ENCODE data around the gene GTF2H4. TPM values are rescaled to one million over a fixed set of nuclear protein-coding genes. Genes with fewer than 3 reads are reported as not detected.

The GTF2H4 gene
- total RNA-seq, 1 donor from 2014 or later, result 27.7 TPM

- no peak for TF ChIP-seq CTCF (IDR thresholded peaks at IDR 0.05; ENCODE audit: insufficient read depth, low read length, poor library complexity, severe bottlenecking)
- peaks cover 6% of the 10 kb centered on the region for H3K36me3 ChIP-seq (ENCODE audit: control insufficient read depth, insufficient read depth, low read length)
- H3K4me3 ChIP-seq (ENCODE audit: low read depth, low read length), result no peak overlapping the region
- no peak for DNase-seq (ENCODE audit: low read depth)
- no peaks in the 10 kb centered on the region for H3K27me3 ChIP-seq (ENCODE audit: control insufficient read depth, insufficient read depth, low read length)
These were observed 14.3 kb upstream of the GTF2H4 start for GRCh38 chr6:30893666-30894065.

GRCh38 chr6:30894381-30894780 is 13.6 kb upstream of the GTF2H4 start:
- no peaks in the 10 kb centered on the region for H3K27me3 ChIP-seq (ENCODE audit: control insufficient read depth, insufficient read depth, low read length)
- no peak for TF ChIP-seq CTCF (IDR thresholded peaks at IDR 0.05; ENCODE audit: insufficient read depth, low read length, poor library complexity, severe bottlenecking)
- no peak for DNase-seq (ENCODE audit: low read depth)
- peaks cover 10% of the 10 kb centered on the region for H3K36me3 ChIP-seq (ENCODE audit: control insufficient read depth, insufficient read depth, low read length)
- H3K4me3 ChIP-seq (ENCODE audit: low read depth, low read length), result no peak overlapping the region

GRCh38 chr6:30894935-30895334 is 13.1 kb upstream of the GTF2H4 start:
- H3K36me3 ChIP-seq (ENCODE audit: control insufficient read depth, insufficient read depth, low read length), result peaks cover 10% of the 10 kb centered on the region
- TF ChIP-seq CTCF (IDR thresholded peaks at IDR 0.05; ENCODE audit: insufficient read depth, low read length, poor library complexity, severe bottlenecking), result no peak

GRCh38 chr6:30895343-30895742 is 12.7 kb upstream of the GTF2H4 start:
- TF ChIP-seq CTCF (IDR thresholded peaks at IDR 0.05; ENCODE audit: insufficient read depth, low read length, poor library complexity, severe bottlenecking), result no peak
- H3K4me3 ChIP-seq (ENCODE audit: low read depth, low read length), result no peak overlapping the region
- no peak for DNase-seq (ENCODE audit: low read depth)
- H3K36me3 ChIP-seq (ENCODE audit: control insufficient read depth, insufficient read depth, low read length), result peaks cover 10% of the 10 kb centered on the region
- no peaks in the 10 kb centered on the region for H3K27me3 ChIP-seq (ENCODE audit: control insufficient read depth, insufficient read depth, low read length)

More at GRCh38 chr6:30894935-30895334, 13.1 kb upstream of the GTF2H4 start:
- no peak for DNase-seq (ENCODE audit: low read depth)
- no peak overlapping the region for H3K4me3 ChIP-seq (ENCODE audit: low read depth, low read length)
- no peaks in the 10 kb centered on the region for H3K27me3 ChIP-seq (ENCODE audit: control insufficient read depth, insufficient read depth, low read length)

- no peak overlapping the region for H3K4me3 ChIP-seq (ENCODE audit: low read depth, low read length)
- DNase-seq (ENCODE audit: low read depth), result no peak
- H3K36me3 ChIP-seq (ENCODE audit: control insufficient read depth, insufficient read depth, low read length), result peaks cover 7% of the 10 kb centered on the region
- H3K27me3 ChIP-seq (ENCODE audit: control insufficient read depth, insufficient read depth, low read length), result no peaks in the 10 kb centered on the region
- TF ChIP-seq CTCF (IDR thresholded peaks at IDR 0.05; ENCODE audit: insufficient read depth, low read length, poor library complexity, severe bottlenecking), result no peak
These were observed 11.5 kb upstream of the GTF2H4 start for GRCh38 chr6:30896541-30896940.

- no peaks in the 10 kb centered on the region for H3K27me3 ChIP-seq (ENCODE audit: control insufficient read depth, insufficient read depth, low read length)
- peaks cover 6% of the 10 kb centered on the region for H3K36me3 ChIP-seq (ENCODE audit: control insufficient read depth, insufficient read depth, low read length)
- TF ChIP-seq CTCF (IDR thresholded peaks at IDR 0.05; ENCODE audit: insufficient read depth, low read length, poor library complexity, severe bottlenecking), result no peak
- no peak overlapping the region for H3K4me3 ChIP-seq (ENCODE audit: low read depth, low read length)
- DNase-seq (ENCODE audit: low read depth), result no peak
These were observed 10.1 kb upstream of the GTF2H4 start for GRCh38 chr6:30897882-30898281.
